Measurements from ENCODE around the gene DBP.

DNA sequence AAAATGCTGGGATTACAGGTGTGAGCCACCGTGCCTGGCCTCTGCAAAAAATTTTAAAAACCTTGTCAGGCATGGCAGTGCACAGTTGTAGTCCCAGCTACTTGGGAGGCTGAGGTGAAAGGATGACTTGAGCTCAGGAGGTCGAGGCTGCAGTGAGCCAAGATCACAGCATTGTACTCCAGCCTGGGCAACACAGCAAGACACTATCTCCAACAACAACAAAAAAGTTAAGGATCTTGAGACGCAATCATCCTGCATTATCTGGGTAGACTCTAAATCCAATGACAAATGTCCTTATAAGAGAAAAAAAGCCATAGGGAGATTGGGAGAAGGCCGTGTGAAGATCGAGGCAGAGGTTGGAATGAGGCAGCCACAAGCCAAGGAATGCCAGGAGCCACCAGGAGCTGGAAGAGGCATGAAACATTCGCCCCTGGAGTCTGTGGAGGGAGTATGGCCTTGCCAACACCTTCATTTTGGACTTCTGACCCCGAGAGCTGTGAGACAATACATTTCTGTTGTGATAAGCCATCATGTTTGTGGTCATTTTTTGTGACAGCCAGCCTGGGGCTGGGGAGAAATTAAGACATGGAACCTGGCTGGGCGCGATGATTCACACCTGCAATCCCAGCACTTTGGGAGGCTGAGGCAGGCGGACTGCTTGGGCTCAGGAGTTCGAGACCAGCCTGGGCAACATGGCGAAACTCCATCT lies 13.9 kb upstream of the DBP start:
- no peak for TF ChIP-seq EZH2 (IDR thresholded peaks at IDR 0.05; ENCODE audit: borderline replicate concordance, low read length)
- TF ChIP-seq, protein P1, sequence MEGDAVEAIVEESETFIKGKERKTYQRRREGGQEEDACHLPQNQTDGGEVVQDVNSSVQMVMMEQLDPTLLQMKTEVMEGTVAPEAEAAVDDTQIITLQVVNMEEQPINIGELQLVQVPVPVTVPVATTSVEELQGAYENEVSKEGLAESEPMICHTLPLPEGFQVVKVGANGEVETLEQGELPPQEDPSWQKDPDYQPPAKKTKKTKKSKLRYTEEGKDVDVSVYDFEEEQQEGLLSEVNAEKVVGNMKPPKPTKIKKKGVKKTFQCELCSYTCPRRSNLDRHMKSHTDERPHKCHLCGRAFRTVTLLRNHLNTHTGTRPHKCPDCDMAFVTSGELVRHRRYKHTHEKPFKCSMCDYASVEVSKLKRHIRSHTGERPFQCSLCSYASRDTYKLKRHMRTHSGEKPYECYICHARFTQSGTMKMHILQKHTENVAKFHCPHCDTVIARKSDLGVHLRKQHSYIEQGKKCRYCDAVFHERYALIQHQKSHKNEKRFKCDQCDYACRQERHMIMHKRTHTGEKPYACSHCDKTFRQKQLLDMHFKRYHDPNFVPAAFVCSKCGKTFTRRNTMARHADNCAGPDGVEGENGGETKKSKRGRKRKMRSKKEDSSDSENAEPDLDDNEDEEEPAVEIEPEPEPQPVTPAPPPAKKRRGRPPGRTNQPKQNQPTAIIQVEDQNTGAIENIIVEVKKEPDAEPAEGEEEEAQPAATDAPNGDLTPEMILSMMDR (conservative IDR thresholded peaks at IDR 0.05 in 1 of 2, IDR thresholded peaks at IDR 0.05 in 1 of 2; ENCODE audit: extremely low read depth in 1 of 2, insufficient read depth in 1 of 2, low read depth in 1 of 2, low read length in 2 of 2): no peak

Data from mammary epithelial cell (primary cell).